SH-SY5Y (cell line): ENCODE results near the gene KCNK15.

Experiments
- GATA2 ChIP-seq: IDR thresholded peaks from 2 replicates; pipeline ENCODE4 v1.6.1; 2011; ENCODE audit warnings: mild to moderate bottlenecking, low read depth, low read length
- GATA3 ChIP-seq: IDR thresholded peaks from 2 replicates; pipeline ENCODE4 v1.6.1; 2011; ENCODE audit warnings: low read depth, mild to moderate bottlenecking, low read length, moderate library complexity

Gene KCNK15

GRCh38 chr20:44739942-44740341, 5.7 kb upstream of the KCNK15 start:
- TF ChIP-seq GATA2 (no peak), GATA3 (no peak)

- TF ChIP-seq GATA2 (no peak), GATA3 (no peak)
Observed at GRCh38 chr20:44742304-44743079, 3.2 kb upstream of the KCNK15 start.

- TF ChIP-seq GATA2 (no peak), GATA3 (no peak)
Observed at GRCh38 chr20:44743080-44743701, 2.5 kb upstream of the KCNK15 start.

GRCh38 chr20:44743916-44744655, 1.6 kb upstream of the KCNK15 start:
- TF ChIP-seq GATA3 (no peak), GATA2 (no peak)

- no peak for TF ChIP-seq GATA3
- no peak for TF ChIP-seq GATA2
Observed at GRCh38 chr20:44745122-44745597, 505 bp upstream of the KCNK15 start.

- TF ChIP-seq GATA3, result no peak
- TF ChIP-seq GATA2, result no peak
Observed at GRCh38 chr20:44746367-44747165, 901 bp downstream of the KCNK15 start.

- TF ChIP-seq GATA3 (no peak), GATA2 (0 out of 2 replicates have a peak, but pooled peaks have one; percentile 29)
Observed at GRCh38 chr20:44747166-44748004, 1.7 kb downstream of the KCNK15 start.

- TF ChIP-seq GATA3 (no peak), GATA2 (no peak)
Observed at GRCh38 chr20:44748005-44748370, 2.3 kb downstream of the KCNK15 start.

GRCh38 chr20:44750081-44750805, 4.6 kb downstream of the KCNK15 start:
- no peak for TF ChIP-seq GATA2
- no peak for TF ChIP-seq GATA3

GRCh38 chr20:44752099-44752931, 6.7 kb downstream of the KCNK15 start:
- TF ChIP-seq GATA2 (no peak), GATA3 (no peak)

GRCh38 chr20:44754554-44754953, 8.9 kb downstream of the KCNK15 start:
- TF ChIP-seq GATA2, result no peak
- no peak for TF ChIP-seq GATA3

- TF ChIP-seq GATA2 (no peak), GATA3 (no peak)
Observed at GRCh38 chr20:44756011-44756688, 10.5 kb downstream of the KCNK15 start.
